ENCODE results near the gene ARRB1. TPM values are rescaled to one million over a fixed set of nuclear protein-coding genes. Genes with fewer than 3 reads are reported as not detected.
A peak's percentile ranks its signal among the peaks of the same experiment; 100 is the strongest.
"Not testable (repeated sequence)": the region's sequence is repeated elsewhere in the genome, so short reads cannot be mapped to it uniquely, and the experiment has no call there.

Gene ARRB1
- total and polyA plus RNA-seq, 7 experiments from 2014 or later = 7.5 to 104 (median 58.0) TPM

DNA sequence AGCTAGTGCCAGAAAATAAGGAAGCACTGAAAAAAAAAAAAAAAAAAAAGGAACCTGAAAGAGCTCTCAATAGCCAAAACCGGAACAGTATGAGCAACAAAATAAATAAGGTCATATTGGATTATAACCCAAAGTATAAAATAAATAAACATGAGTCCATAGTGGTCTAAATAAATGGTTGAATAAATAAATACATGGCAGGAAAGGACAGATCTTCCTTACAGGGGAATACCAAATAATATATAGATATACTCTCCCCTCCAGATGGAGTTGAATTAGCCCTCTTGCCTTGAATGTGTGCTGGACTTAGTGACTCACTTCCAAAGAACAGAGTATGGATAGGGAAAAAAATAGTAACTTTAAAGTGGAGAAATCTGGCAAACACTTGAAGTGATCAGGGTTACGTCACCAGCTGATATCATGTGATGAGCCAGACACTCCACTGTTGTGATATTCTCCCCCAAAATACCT, 14.3 kb upstream of the ARRB1 start:
- Histone ChIP-seq H3K36me3 (ENCODE audit: control insufficient read depth in 2 of 3, insufficient read depth in 3 of 3, low read length in 3 of 3) (no peaks in the 10 kb centered on the region), H3K9me3 (ENCODE audit: control insufficient read depth in 2 of 3, low read length in 3 of 3) (peaks cover 0 to 8% (median 0%) of the 10 kb centered on the region in 3 experiments), H3K27ac (ENCODE audit: low read depth, low read length) (no peak overlapping the region), H3K27me3 (ENCODE audit: control insufficient read depth in 2 of 2, insufficient read depth in 2 of 2, low read length in 2 of 2) (no peaks in the 10 kb centered on the region), H3K4me3 (ENCODE audit: low read length) (no peak overlapping the region), H3K4me1 (ENCODE audit: control insufficient read depth in 2 of 2, insufficient read depth in 2 of 2, low read length in 2 of 2) (no peaks in the 10 kb centered on the region)
- DNase-seq (no peak), ATAC-seq (peak; percentile 38)
- Mint-ChIP-seq H3K4me1 (peaks cover 6 to 22% (median 10%) of the 10 kb centered on the region in 7 donors), H3K27ac (no peak overlapping the region), H3K9me3 (peaks cover 0 to 15% (median 7%) of the 10 kb centered on the region in 11 donors), H3K27me3 (peaks cover 0 to 10% (median 0%) of the 10 kb centered on the region in 5 donors), H3K4me3 (no peak overlapping the region), H3K36me3 (peaks cover 0 to 7% (median 0%) of the 10 kb centered on the region in 5 donors)
- CTCF ChIA-PET = no interaction called here
- POLR2A ChIA-PET = no interaction called here
- intact Hi-C loops (cut with micrococcal nuclease) = no loop called here

DNA sequence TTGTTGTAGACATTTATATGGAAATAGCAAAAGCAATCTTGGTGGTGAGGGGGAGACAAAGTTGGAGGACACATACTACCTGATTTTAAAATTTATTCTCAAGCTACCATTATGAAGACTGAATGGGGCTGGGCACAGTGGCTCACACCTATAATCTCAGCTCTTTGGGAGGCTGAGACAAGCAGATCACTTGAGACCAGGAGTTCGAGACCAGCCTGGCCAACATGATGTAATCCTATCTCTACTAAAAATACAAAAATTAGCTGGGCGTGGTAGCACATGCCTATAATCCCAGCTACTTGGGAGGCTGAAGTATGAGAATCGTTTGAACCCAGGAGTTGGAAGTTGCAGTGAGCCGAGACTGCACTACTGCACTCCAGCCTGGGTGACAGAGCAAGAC, 10.8 kb upstream of the ARRB1 start:
- H3K9me3 Mint-ChIP-seq; H3K36me3 Mint-ChIP-seq; DNase-seq; H3K4me3 Mint-ChIP-seq; H3K4me1 Mint-ChIP-seq; H3K36me3 ChIP-seq (ENCODE audit: control insufficient read depth in 2 of 3, insufficient read depth in 3 of 3, low read length in 3 of 3); H3K27ac Mint-ChIP-seq; ATAC-seq; H3K4me3 ChIP-seq (ENCODE audit: low read length); H3K27me3 ChIP-seq (ENCODE audit: control insufficient read depth in 2 of 2, insufficient read depth in 2 of 2, low read length in 2 of 2); intact Hi-C loops (cut with micrococcal nuclease); H3K27ac ChIP-seq (ENCODE audit: low read depth, low read length); H3K4me1 ChIP-seq (ENCODE audit: control insufficient read depth in 2 of 2, insufficient read depth in 2 of 2, low read length in 2 of 2); H3K9me3 ChIP-seq (ENCODE audit: control insufficient read depth in 2 of 3, low read length in 3 of 3): not testable (repeated sequence)
- peaks cover 0 to 15% (median 0%) of the 10 kb centered on the region in 5 donors for H3K27me3 Mint-ChIP-seq
- ChIA-PET POLR2A (interaction anchor here (0.6 to 1.6 kb wide), 4 partner anchors 10 to 43 kb away, joined by 3 to 8 read pairs (median 5); no protein-coding TSS in a partner anchor), CTCF (interaction anchor here (0.9 to 1.8 kb wide), 3 partner anchors 22 to 82 kb away, joined by 4 to 8 read pairs (median 5); no protein-coding TSS in a partner anchor)

DNA sequence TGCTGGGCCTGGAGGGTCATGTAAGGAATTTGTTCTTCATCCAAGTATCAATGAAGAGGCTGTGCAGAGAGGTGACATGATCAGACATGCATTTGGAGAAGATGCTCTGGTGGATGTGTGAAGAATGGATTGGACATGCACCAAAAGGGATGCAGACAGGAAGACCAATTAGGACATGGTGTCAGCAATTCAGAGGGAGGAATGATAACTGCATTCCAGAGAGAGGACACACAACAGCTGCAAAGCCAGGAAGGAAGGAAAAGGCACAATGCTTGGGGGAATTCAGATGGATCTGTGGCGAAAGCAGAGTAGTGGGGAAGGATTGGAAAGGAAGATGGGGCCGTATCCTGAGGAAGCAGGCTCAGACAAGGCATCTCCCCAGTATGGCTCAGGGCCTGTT, 5.2 kb upstream of the ARRB1 start:
- Mint-ChIP-seq H3K4me3 (no peak overlapping the region), H3K9me3 (peaks cover 0 to 3% (median 0%) of the 10 kb centered on the region in 11 donors), H3K27ac (peak overlapping the region in 2 of 9 donors; percentile 26 to 58), H3K36me3 (peaks cover 0 to 8% (median 0%) of the 10 kb centered on the region in 5 donors), H3K27me3 (peaks cover 0 to 8% (median 0%) of the 10 kb centered on the region in 5 donors), H3K4me1 (peaks cover 28 to 47% (median 34%) of the 10 kb centered on the region in 7 donors)
- no peaks in the 10 kb centered on the region for H3K27me3 ChIP-seq (ENCODE audit: control insufficient read depth in 2 of 2, insufficient read depth in 2 of 2, low read length in 2 of 2)
- no peak overlapping the region for H3K27ac ChIP-seq (ENCODE audit: low read depth, low read length)
- H3K9me3 ChIP-seq (ENCODE audit: control insufficient read depth in 2 of 3, low read length in 3 of 3) = no peaks in the 10 kb centered on the region
- CTCF ChIA-PET = interaction anchor here (2.1 kb wide), 1 partner anchor 28 kb away, joined by 5 read pairs; no protein-coding TSS in a partner anchor
- intact Hi-C loops (cut with micrococcal nuclease) = no loop called here
- H3K4me1 ChIP-seq (ENCODE audit: control insufficient read depth in 2 of 2, insufficient read depth in 2 of 2, low read length in 2 of 2) = peaks cover 5 to 16% of the 10 kb centered on the region in 2 donors
- no peaks in the 10 kb centered on the region for H3K36me3 ChIP-seq (ENCODE audit: control insufficient read depth in 2 of 3, insufficient read depth in 3 of 3, low read length in 3 of 3)
- DNase-seq = no peak
- POLR2A ChIA-PET = interaction anchor here (1.0 to 1.4 kb wide), 3 partner anchors 15 to 81 kb away, joined by 3 to 5 read pairs (median 4); no protein-coding TSS in a partner anchor
- no peak overlapping the region for H3K4me3 ChIP-seq (ENCODE audit: low read length)
- ATAC-seq = no peak

DNA sequence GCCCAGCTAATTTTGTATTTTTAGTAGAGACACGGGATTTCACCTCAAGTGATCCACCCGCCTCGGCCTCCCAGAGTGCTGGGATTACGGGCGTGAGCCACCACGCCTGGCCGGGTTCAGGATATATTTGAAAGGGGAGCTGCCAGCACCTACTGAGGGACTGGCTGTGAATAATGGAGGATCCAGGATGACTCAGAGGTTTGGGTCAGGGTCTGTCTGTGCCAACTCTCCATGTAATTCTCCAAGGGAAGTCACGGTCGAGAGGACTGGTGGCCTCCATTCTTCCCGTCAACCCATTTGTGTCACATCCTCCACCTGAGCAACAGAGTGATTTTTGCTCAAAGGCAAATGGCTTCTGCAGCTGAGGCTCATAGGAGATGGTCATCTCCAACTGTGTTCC, 3.6 kb upstream of the ARRB1 start:
- H3K27me3 ChIP-seq (ENCODE audit: control insufficient read depth in 2 of 2, insufficient read depth in 2 of 2, low read length in 2 of 2) = no peaks in the 10 kb centered on the region
- no peaks in the 10 kb centered on the region for H3K36me3 ChIP-seq (ENCODE audit: control insufficient read depth in 2 of 3, insufficient read depth in 3 of 3, low read length in 3 of 3)
- H3K4me1 Mint-ChIP-seq = peaks cover 38 to 52% (median 42%) of the 10 kb centered on the region in 7 donors
- H3K9me3 ChIP-seq (ENCODE audit: control insufficient read depth in 2 of 3, low read length in 3 of 3) = no peaks in the 10 kb centered on the region
- no peak for DNase-seq
- ATAC-seq = no peak
- POLR2A ChIA-PET = interaction anchor here (0.6 to 1.0 kb wide), 6 partner anchors 9 to 75 kb away, joined by 3 to 6 read pairs (median 4); no protein-coding TSS in a partner anchor
- peaks cover 0 to 8% (median 0%) of the 10 kb centered on the region in 5 donors for H3K27me3 Mint-ChIP-seq
- CTCF ChIA-PET = no interaction called here
- intact Hi-C loops (cut with micrococcal nuclease) = no loop called here
- H3K9me3 Mint-ChIP-seq = peaks cover 0 to 7% (median 0%) of the 10 kb centered on the region in 11 donors
- peaks cover 0 to 9% (median 0%) of the 10 kb centered on the region in 5 donors for H3K36me3 Mint-ChIP-seq
- no peak overlapping the region for H3K4me3 ChIP-seq (ENCODE audit: low read length)
- H3K4me3 Mint-ChIP-seq = no peak overlapping the region
- peak overlapping the region in 4 of 9 donors; percentile 14 to 72 (median 57) for H3K27ac Mint-ChIP-seq
- no peak overlapping the region for H3K27ac ChIP-seq (ENCODE audit: low read depth, low read length)
- peaks cover 9 to 26% of the 10 kb centered on the region in 2 donors for H3K4me1 ChIP-seq (ENCODE audit: control insufficient read depth in 2 of 2, insufficient read depth in 2 of 2, low read length in 2 of 2)

DNA sequence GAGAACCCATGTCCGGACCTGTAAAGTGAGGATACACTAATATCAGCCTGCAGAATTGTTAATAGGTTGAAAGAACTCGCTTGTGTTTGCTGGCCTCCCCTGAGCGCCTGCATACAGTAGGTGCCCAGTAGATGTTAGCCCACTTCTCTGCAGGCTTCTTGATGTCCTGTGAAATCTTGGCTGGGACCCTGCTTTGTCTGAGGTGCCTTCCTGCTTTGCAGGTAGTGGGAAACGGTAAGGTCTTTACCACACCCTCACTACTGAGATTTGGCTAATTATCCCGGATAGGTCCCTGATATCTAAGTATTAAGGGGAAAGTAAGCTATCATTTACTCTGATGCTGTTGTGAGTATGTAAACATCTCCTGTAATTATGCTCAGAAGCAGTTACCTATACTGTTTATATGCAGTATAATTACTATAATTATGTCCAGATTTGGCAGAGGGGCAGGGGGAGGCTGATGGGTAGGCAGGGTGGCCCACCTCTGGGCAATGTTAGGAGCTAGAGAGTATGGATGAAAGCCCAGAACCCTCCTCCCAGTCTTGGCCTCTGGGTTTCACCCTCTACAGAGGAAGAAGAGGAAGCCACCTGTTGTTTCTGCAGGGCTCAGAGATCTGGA, 1.2 kb upstream of the ARRB1 start:
- peaks cover 58 to 75% (median 65%) of the 10 kb centered on the region in 7 donors for H3K4me1 Mint-ChIP-seq
- Histone ChIP-seq H3K4me3 (ENCODE audit: low read length) (peak overlapping the region; percentile 87), H3K27ac (ENCODE audit: low read depth, low read length) (peak overlapping the region; percentile 74), H3K36me3 (ENCODE audit: control insufficient read depth in 2 of 3, insufficient read depth in 3 of 3, low read length in 3 of 3) (no peaks in the 10 kb centered on the region), H3K4me1 (ENCODE audit: control insufficient read depth in 2 of 2, insufficient read depth in 2 of 2, low read length in 2 of 2) (peaks cover 9 to 46% of the 10 kb centered on the region in 2 donors), H3K27me3 (ENCODE audit: control insufficient read depth in 2 of 2, insufficient read depth in 2 of 2, low read length in 2 of 2) (no peaks in the 10 kb centered on the region), H3K9me3 (ENCODE audit: control insufficient read depth in 2 of 3, low read length in 3 of 3) (no peaks in the 10 kb centered on the region)
- H3K36me3 Mint-ChIP-seq = peaks cover 0 to 11% (median 0%) of the 10 kb centered on the region in 5 donors
- DNase-seq (no peak), ATAC-seq (no peak)
- peaks cover 0 to 3% (median 0%) of the 10 kb centered on the region in 5 donors for H3K27me3 Mint-ChIP-seq
- intact Hi-C loops (cut with micrococcal nuclease) = loop anchor here (1.0 to 2.0 kb wide), 4 partner anchors 18 to 72 kb away; no protein-coding TSS in a partner anchor
- POLR2A ChIA-PET = interaction anchor here (0.9 to 8.6 kb wide), 12 partner anchors 10 to 75 kb away, joined by 3 to 94 read pairs (median 6); no protein-coding TSS in a partner anchor
- peak overlapping the region; percentile 84 to 96 (median 94) for H3K4me3 Mint-ChIP-seq
- peaks cover 0 to 7% (median 0%) of the 10 kb centered on the region in 11 donors for H3K9me3 Mint-ChIP-seq
- H3K27ac Mint-ChIP-seq = peak overlapping the region; percentile 80 to 96 (median 92)
- CTCF ChIA-PET = interaction anchor here (0.6 to 5.7 kb wide), 5 partner anchors 11 to 77 kb away, joined by 4 to 36 read pairs (median 4); no protein-coding TSS in a partner anchor

DNA sequence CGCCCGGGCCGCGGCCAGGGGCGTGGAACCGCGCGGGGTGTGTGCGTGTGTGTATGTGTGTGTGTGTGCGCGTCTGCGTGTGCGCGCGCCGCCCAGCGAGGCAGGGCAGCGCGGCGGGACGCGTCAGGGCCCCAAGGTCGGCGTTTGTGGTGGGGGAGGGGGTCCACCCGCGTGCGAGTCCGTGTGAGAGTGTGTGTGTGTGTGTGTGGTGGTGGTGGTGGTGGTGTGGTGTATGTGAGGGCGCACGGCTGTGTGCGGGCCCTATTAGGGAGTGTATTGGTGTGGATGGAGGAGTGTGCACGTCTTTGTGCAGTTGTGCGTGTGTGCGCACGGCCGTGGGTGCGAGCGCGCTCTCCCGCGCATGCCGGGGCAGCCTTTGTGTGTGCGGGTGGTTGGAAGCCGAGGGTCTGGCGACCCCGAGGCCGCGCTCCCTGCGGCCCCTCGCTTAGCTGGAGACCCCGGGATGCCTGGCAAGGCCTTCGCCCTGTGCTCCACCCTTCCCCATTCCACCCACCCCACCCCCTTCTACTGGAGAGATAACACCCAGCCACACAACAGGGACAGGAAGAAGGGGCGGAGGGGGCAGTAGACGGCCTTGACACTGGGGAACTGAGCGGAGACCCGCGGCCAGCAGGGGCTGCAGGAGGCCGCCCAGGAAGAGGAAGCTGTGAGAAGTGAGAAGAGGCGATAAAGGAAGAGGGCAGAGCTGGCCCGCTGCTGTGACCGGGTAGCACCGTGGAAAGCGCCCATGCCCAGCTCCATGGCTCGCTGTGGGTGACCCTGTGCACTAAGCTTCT, 528 bp upstream of the ARRB1 start:
- H3K27ac Mint-ChIP-seq = peak overlapping the region; percentile 80 to 96 (median 92)
- H3K9me3 Mint-ChIP-seq = peaks cover 0 to 5% (median 0%) of the 10 kb centered on the region in 11 donors
- peaks cover 0 to 11% (median 0%) of the 10 kb centered on the region in 5 donors for H3K36me3 Mint-ChIP-seq
- ChIA-PET POLR2A (interaction anchor here (0.9 to 8.6 kb wide), 14 partner anchors 10 to 75 kb away, joined by 3 to 94 read pairs (median 6); no protein-coding TSS in a partner anchor), CTCF (interaction anchor here (0.6 to 5.7 kb wide), 7 partner anchors 10 to 76 kb away, joined by 4 to 36 read pairs (median 4); no protein-coding TSS in a partner anchor)
- ATAC-seq (peak; percentile 80), DNase-seq (peak; percentile 49 to 75 (median 70))
- peaks cover 64 to 82% (median 72%) of the 10 kb centered on the region in 7 donors for H3K4me1 Mint-ChIP-seq
- H3K27me3 Mint-ChIP-seq = peaks cover 0 to 3% (median 0%) of the 10 kb centered on the region in 5 donors
- peaks cover 9 to 53% of the 10 kb centered on the region in 2 donors for H3K4me1 ChIP-seq (ENCODE audit: control insufficient read depth in 2 of 2, insufficient read depth in 2 of 2, low read length in 2 of 2)
- no peaks in the 10 kb centered on the region for H3K36me3 ChIP-seq (ENCODE audit: control insufficient read depth in 2 of 3, insufficient read depth in 3 of 3, low read length in 3 of 3)
- H3K27ac ChIP-seq (ENCODE audit: low read depth, low read length) = peak overlapping the region; percentile 74
- H3K27me3 ChIP-seq (ENCODE audit: control insufficient read depth in 2 of 2, insufficient read depth in 2 of 2, low read length in 2 of 2) = no peaks in the 10 kb centered on the region
- H3K9me3 ChIP-seq (ENCODE audit: control insufficient read depth in 2 of 3, low read length in 3 of 3) = no peaks in the 10 kb centered on the region
- H3K4me3 Mint-ChIP-seq = peak overlapping the region; percentile 84 to 96 (median 94)
- peak overlapping the region; percentile 87 for H3K4me3 ChIP-seq (ENCODE audit: low read length)
- intact Hi-C loops (cut with micrococcal nuclease) = loop anchor here (1.0 to 2.0 kb wide), 6 partner anchors 19 to 72 kb away; partner anchors contain the start of gene RPS3 (in 1 of the 2)

All from naive thymus-derived CD4-positive, alpha-beta T cell (primary cell).